HepG2 (cell line): ENCODE data around the gene STYK1. TPM values are rescaled to one million over a fixed set of nuclear protein-coding genes. Genes with fewer than 3 reads are reported as not detected.

ENCODE experiments used
- CBX5 ChIP-seq: sonication (generic); formaldehyde crosslinking; IDR thresholded peaks from 2 replicates; pipeline ENCODE4 v1.4.0; 2020; ENCODE audit warnings: missing genetic modification reagents, borderline replicate concordance
- GZF1 ChIP-seq: sonication (generic); formaldehyde crosslinking; IDR thresholded peaks from 2 replicates; pipeline ENCODE4 v1.5.1; 2020; ENCODE audit warnings: mild to moderate bottlenecking, missing genetic modification reagents
- KDM2A ChIP-seq: sonication (generic); formaldehyde crosslinking; IDR thresholded peaks from 2 replicates; pipeline ENCODE4 v1.4.0; 2020; ENCODE audit warnings: low read depth, missing genetic modification reagents, borderline replicate concordance
- MEIS1 ChIP-seq: sonication (generic); formaldehyde crosslinking; IDR thresholded peaks from 2 replicates; pipeline ENCODE4 v1.9.0; 2021; ENCODE audit warnings: mild to moderate bottlenecking, missing genetic modification reagents, moderate library complexity, borderline replicate concordance
- RNF2 ChIP-seq: fragments of 450-650 bp; conservative IDR thresholded peaks from 2 replicates; pipeline ENCODE4 v1.6.1; 2016; ENCODE audit warnings: low read depth
- ZFAT ChIP-seq: sonication (generic); formaldehyde crosslinking; conservative IDR thresholded peaks from 2 replicates; pipeline ENCODE4 v1.8.1; 2023; ENCODE audit warnings: missing genetic modification reagents, inconsistent platforms
- ZFP36L2 ChIP-seq: sonication (generic); formaldehyde crosslinking; IDR thresholded peaks from 2 replicates; pipeline ENCODE4 v1.4.0; 2020; ENCODE audit warnings: missing genetic modification reagents
- ZFYVE20 ChIP-seq: sonication (generic); formaldehyde crosslinking; IDR thresholded peaks from 2 replicates; pipeline ENCODE4 v1.8.0; 2023; ENCODE audit warnings: low read depth, mild to moderate bottlenecking, moderate library complexity, missing genetic modification reagents, borderline replicate concordance
- ZNF44 ChIP-seq: sonication (generic); formaldehyde crosslinking; IDR thresholded peaks from 2 replicates; pipeline ENCODE4 v1.5.1; 2020; ENCODE audit warnings: mild to moderate bottlenecking, missing genetic modification reagents
- ZNF761 ChIP-seq: sonication (generic); formaldehyde crosslinking; conservative IDR thresholded peaks from 2 replicates; pipeline ENCODE4 v1.4.0; 2020; ENCODE audit warnings: mild to moderate bottlenecking, missing genetic modification reagents
- ZSCAN21 ChIP-seq: sonication (generic); formaldehyde crosslinking; IDR thresholded peaks from 2 replicates; pipeline ENCODE4 v1.8.0; 2022; ENCODE audit warnings: mild to moderate bottlenecking, missing genetic modification reagents, moderate library complexity, borderline replicate concordance
- polyA plus RNA-seq, 8 experiments: library from polyadenylated mRNA; depleted of rRNA in 3 of 8; stranded (reverse) in 7 of 8; unstranded in 1 of 8; fragments of >200 nt; fragmentation: Illumina TruSeq in 4 of 8; extraction: Trizol in 4 of 8; gene quantifications; 2 replicates each; pipeline versions ENCODE4 v1.2.1 to v1.2.3, GENCODE V29; 2011 to 2016; ENCODE audit warnings: low read depth in 4 of 8, missing spikeins in 1 of 8, mixed read lengths in 1 of 8; ENCODE audit not compliant: insufficient read depth in 1 of 8
- total RNA-seq, 5 experiments: library from RNA; depleted of rRNA; stranded (reverse); fragments of >200 nt; fragmentation: Illumina TruSeq; extraction: Trizol; gene quantifications; 2 replicates each; pipeline ENCODE4 v1.2.3, GENCODE V29; 2016; ENCODE audit warnings: low read depth in 1 of 5
- TF ChIP-seq, protein P1 (sequence below): sonication (generic); formaldehyde crosslinking; IDR thresholded peaks from 2 replicates; pipeline ENCODE4 v1.4.0; 2020; ENCODE audit warnings: missing genetic modification reagents
- TF ChIP-seq, protein P2 (sequence below): sonication (generic); formaldehyde crosslinking; IDR thresholded peaks from 2 replicates; pipeline ENCODE4 v1.8.1; 2023; ENCODE audit warnings: missing genetic modification reagents, inconsistent platforms, borderline replicate concordance
- TF ChIP-seq, protein P3 (sequence below): sonication (generic); formaldehyde crosslinking; IDR thresholded peaks from 2 replicates; pipeline ENCODE4 v1.5.0; 2020; ENCODE audit warnings: missing genetic modification reagents, mild to moderate bottlenecking, borderline replicate concordance
- TF ChIP-seq, protein P4 (sequence below): sonication (generic); formaldehyde crosslinking; IDR thresholded peaks from 2 replicates; pipeline ENCODE4 v1.5.0; 2020; ENCODE audit warnings: mild to moderate bottlenecking, missing genetic modification reagents, moderate library complexity
- TF ChIP-seq, protein P5 (sequence below): sonication (generic); formaldehyde crosslinking; IDR thresholded peaks from 2 replicates; pipeline ENCODE4 v1.5.0; 2020; ENCODE audit warnings: mild to moderate bottlenecking, low read depth, missing genetic modification reagents, borderline replicate concordance
- TF ChIP-seq, protein P6 (sequence below): sonication (generic); formaldehyde crosslinking; IDR thresholded peaks from 2 replicates; pipeline ENCODE4 v1.4.0; 2020; ENCODE audit warnings: missing genetic modification reagents, borderline replicate concordance

STYK1 gene
- total and polyA plus RNA-seq, 2 of the 13 experiments (the other 11 are each of a cell fraction or from before 2014, with no cell fraction given): not detected

DNA sequence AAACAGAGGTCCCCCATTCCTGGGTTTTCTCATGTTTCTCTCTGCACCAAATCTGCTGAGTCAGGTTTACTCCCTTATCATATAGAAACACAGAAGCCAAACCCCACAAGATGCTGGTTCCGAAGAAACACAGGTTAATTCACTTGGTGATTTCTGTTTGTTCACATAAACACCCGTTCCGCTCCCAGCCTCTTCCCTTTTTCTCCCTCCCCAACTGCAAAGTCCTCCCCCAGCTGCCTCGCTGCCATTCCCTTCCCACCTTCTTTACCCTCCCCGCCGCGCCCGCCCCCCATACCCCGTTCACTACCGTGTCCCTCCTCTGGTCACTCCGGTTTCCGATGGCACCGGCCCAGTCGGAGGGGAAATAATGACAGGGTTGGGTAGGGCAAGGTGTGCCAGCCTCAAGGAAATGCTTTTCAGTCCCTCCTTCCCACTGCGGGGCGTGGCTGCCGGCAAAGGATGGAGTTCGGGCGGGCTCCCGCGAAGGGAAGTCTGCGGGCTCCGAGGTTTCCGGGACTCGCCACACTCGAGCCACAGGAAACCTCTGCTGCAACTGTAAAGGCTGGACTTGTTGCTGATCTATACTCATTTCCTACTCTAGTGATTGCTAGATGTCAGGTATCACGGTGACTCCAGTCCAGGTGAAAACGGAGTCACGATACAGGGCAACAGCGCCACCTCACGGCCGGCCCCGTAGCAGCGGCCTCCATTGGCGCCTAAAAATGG is at the start of gene STYK1 (continued):
- TF ChIP-seq, protein P1, sequence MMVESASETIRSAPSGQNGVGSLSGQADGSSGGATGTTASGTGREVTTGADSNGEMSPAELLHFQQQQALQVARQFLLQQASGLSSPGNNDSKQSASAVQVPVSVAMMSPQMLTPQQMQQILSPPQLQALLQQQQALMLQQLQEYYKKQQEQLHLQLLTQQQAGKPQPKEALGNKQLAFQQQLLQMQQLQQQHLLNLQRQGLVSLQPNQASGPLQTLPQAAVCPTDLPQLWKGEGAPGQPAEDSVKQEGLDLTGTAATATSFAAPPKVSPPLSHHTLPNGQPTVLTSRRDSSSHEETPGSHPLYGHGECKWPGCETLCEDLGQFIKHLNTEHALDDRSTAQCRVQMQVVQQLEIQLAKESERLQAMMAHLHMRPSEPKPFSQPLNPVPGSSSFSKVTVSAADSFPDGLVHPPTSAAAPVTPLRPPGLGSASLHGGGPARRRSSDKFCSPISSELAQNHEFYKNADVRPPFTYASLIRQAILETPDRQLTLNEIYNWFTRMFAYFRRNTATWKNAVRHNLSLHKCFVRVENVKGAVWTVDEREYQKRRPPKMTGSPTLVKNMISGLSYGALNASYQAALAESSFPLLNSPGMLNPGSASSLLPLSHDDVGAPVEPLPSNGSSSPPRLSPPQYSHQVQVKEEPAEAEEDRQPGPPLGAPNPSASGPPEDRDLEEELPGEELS: no peak
- TF ChIP-seq, protein P2, sequence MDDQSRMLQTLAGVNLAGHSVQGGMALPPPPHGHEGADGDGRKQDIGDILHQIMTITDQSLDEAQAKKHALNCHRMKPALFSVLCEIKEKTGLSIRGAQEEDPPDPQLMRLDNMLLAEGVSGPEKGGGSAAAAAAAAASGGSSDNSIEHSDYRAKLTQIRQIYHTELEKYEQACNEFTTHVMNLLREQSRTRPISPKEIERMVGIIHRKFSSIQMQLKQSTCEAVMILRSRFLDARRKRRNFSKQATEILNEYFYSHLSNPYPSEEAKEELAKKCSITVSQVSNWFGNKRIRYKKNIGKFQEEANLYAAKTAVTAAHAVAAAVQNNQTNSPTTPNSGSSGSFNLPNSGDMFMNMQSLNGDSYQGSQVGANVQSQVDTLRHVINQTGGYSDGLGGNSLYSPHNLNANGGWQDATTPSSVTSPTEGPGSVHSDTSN (CRISPR knock-in tag): no peak
- TF ChIP-seq ZNF761 (CRISPR knock-in tag) (no peak), KDM2A (CRISPR knock-in tag) (peak; percentile 53; the same call in 1 of the 2 replicates), ZNF44 (no peak), ZFYVE20 (CRISPR knock-in tag) (no peak), ZFAT (CRISPR knock-in tag) (no peak), ZFP36L2 (CRISPR knock-in tag) (no peak), GZF1 (CRISPR knock-in tag) (no peak), MEIS1 (CRISPR knock-in tag) (no peak), CBX5 (CRISPR knock-in tag) (no peak), ZSCAN21 (CRISPR knock-in tag) (no peak), RNF2 (0 out of 2 replicates have a peak, but pooled peaks have one; percentile 53)
- TF ChIP-seq, protein P3, sequence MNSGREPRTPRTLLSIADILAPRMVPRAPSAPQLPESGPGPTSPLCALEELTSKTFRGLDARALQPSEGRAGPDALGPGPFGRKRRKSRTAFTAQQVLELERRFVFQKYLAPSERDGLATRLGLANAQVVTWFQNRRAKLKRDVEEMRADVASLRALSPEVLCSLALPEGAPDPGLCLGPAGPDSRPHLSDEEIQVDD: no peak
- TF ChIP-seq, protein P4, sequence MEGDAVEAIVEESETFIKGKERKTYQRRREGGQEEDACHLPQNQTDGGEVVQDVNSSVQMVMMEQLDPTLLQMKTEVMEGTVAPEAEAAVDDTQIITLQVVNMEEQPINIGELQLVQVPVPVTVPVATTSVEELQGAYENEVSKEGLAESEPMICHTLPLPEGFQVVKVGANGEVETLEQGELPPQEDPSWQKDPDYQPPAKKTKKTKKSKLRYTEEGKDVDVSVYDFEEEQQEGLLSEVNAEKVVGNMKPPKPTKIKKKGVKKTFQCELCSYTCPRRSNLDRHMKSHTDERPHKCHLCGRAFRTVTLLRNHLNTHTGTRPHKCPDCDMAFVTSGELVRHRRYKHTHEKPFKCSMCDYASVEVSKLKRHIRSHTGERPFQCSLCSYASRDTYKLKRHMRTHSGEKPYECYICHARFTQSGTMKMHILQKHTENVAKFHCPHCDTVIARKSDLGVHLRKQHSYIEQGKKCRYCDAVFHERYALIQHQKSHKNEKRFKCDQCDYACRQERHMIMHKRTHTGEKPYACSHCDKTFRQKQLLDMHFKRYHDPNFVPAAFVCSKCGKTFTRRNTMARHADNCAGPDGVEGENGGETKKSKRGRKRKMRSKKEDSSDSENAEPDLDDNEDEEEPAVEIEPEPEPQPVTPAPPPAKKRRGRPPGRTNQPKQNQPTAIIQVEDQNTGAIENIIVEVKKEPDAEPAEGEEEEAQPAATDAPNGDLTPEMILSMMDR: peak; percentile 90
- TF ChIP-seq, protein P5, sequence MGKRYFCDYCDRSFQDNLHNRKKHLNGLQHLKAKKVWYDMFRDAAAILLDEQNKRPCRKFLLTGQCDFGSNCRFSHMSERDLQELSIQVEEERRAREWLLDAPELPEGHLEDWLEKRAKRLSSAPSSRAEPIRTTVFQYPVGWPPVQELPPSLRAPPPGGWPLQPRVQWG (CRISPR knock-in tag): no peak
- TF ChIP-seq, protein P6, sequence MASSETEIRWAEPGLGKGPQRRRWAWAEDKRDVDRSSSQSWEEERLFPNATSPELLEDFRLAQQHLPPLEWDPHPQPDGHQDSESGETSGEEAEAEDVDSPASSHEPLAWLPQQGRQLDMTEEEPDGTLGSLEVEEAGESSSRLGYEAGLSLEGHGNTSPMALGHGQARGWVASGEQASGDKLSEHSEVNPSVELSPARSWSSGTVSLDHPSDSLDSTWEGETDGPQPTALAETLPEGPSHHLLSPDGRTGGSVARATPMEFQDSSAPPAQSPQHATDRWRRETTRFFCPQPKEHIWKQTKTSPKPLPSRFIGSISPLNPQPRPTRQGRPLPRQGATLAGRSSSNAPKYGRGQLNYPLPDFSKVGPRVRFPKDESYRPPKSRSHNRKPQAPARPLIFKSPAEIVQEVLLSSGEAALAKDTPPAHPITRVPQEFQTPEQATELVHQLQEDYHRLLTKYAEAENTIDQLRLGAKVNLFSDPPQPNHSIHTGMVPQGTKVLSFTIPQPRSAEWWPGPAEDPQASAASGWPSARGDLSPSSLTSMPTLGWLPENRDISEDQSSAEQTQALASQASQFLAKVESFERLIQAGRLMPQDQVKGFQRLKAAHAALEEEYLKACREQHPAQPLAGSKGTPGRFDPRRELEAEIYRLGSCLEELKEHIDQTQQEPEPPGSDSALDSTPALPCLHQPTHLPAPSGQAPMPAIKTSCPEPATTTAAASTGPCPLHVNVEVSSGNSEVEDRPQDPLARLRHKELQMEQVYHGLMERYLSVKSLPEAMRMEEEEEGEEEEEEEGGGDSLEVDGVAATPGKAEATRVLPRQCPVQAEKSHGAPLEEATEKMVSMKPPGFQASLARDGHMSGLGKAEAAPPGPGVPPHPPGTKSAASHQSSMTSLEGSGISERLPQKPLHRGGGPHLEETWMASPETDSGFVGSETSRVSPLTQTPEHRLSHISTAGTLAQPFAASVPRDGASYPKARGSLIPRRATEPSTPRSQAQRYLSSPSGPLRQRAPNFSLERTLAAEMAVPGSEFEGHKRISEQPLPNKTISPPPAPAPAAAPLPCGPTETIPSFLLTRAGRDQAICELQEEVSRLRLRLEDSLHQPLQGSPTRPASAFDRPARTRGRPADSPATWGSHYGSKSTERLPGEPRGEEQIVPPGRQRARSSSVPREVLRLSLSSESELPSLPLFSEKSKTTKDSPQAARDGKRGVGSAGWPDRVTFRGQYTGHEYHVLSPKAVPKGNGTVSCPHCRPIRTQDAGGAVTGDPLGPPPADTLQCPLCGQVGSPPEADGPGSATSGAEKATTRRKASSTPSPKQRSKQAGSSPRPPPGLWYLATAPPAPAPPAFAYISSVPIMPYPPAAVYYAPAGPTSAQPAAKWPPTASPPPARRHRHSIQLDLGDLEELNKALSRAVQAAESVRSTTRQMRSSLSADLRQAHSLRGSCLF (CRISPR knock-in tag): no peak
